Stromal cell of bone marrow (primary cell): ENCODE data around the gene PTGIS.

ENCODE experiments used
- DNase-seq: peaks from one replicate; pipeline ENCODE4 v3.0.0-alpha.2; 2012; ENCODE audit warnings: low read depth

PTGIS gene

DNA sequence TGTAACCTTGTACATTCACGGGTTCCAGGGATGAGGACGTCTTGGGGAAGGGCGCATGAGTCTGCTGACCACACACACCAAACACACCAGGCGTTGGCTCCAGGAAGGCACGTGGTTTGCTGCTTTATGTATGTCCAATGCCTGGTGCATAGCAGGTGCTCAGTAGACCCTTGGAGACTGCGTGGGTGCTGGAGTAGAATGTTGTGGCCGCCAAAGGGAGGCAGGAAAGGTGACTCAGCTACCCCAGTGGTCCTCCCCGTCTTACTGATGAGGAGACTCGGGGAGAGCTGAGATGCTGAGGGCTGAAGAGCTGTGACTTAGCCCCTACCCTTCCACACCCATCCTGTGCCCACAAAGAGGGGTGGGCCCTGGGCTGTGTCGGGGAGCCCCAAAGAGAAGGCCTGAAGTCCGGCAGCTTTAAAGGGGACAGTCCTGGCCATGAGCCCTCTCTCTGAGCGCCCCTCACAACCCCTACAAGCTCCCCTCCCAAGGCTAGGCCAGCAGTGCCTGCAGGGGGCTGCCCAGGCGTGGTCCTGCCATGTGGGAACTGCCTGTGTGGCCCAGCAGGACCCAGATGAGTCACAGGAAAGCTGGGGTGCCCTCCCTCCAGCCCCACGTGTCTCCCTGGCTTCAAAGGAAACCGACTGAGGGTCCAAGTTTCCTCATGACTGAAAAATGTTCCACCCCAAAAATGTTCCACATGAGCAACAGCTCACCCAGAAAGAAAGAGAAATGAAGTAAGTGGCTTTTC lies 28.0 kb upstream of the PTGIS start:
- peak; percentile 75 for DNase-seq

DNA sequence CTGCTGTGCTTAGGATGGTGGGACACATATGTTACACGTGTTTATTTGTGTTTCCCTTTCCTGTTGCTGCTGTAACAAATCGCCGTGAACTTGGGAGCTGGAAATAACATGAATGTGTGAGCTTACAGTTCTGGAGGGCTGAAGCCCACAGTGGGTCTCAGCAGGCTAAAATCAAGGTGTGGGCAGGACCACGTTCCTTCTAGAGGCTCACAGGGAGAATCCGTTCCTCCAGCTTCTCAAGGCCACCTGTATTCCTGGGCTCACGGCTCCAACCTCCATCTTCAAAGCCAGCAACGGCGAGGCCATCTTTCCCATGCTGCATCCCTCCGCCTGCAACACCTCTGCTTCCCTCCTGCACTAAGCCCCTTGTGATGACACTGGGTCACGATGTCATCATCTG lies 27.4 kb upstream of the PTGIS start:
- DNase-seq, result no peak

DNA sequence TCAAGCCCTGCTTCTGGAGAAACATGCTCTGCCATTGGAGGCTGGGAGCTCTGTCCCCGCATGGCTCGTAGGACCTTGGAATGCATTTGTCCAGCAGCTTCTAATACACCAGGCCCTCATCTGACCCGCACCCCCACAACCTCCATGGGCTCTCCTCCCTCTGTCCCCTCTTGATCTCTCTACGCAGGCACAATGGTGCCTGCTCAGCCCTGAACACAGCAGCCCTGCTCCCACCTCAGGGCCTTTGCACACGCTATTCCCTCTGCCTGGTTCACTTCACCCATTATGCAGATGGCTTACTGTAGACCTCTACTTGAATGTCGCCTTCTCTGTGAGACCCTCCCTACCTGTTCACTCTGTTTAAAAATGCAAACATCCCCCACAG lies 27.0 kb upstream of the PTGIS start:
- no peak for DNase-seq

DNA sequence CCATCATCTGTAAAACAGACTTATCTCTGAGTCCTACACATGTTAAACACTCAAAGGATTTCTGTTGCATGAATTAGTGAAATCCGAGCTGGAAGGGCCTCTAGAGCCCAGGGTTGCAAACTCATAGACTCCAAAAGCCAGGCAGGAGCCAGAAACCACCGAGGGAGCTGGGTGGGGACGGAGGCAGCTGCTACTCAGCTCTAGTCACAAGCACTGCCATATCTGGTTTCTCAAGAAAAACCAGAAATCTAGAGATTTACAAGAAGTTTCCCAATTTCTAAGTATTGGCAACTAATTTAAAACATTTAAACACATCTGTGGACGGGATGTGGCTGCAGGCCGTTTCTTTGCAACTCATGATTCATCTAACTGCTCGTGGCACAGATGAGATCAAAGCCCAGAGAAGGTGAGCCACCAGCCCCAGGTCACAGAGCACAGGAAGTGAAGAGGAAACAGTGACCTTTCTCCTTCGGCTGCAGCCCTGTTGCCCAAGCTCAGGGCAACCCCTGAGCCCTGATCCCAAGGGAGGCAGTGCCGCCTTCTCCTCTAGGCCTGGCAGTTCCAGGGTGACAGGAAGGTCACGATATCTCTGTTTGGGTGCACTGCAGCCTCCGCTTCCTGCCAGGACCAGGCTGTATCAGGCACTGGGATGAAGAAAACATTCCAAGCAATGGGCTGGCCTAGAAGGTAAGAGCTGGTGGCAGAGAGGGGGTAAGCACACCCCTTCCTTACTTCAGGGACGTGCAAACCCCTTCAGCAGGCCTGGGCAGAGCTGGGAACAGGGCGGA lies 26.4 kb upstream of the PTGIS start:
- peak; percentile 98 for DNase-seq

DNA sequence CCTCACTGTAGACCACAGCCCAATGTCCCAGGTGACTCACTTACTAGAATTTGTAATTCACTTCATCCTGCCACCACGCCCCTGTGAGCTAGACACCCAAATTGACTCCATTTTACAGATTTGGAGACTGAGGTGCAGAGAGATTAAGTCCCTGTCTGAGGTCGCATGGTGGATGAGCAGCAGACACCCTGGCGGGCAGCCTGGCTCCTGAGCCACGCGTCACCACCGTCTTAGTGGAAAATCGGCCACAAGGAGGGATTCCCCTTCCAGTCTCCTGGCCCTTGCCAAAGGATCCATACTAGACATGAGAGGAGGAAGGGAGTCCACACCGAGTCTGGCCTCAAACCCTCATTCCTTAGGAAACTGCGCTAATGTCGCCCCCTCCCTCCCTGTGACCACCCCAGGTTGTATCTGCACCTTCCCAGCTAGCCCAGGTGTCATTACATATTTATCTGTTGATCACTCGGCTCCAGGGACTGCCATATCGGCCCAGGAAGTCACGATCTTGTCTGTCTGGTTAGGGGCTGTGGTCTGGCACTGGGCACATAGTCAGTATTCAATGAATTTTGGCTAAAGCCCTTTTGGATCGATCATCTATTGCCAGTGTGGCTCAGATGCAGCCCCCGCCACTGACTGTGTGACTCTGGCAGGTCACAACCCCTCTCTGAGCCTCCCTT lies 25.7 kb upstream of the PTGIS start:
- DNase-seq, result no peak

DNA sequence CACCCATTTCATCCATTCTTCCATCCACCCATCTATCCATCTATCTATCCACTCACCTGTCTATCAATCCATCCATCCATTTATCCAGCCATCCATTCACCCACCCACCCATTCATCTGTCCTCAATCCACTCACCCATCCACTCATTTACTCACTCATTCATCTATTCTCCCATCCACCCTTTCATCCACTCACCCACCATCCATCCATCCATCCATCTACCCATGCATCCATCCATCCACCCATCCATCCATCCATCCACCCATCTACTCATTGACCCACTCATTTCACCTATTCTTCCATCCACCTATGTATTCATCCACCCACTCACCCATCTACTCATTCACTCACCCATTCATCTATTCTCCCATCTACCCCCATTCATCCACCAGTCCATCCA lies 24.2 kb upstream of the PTGIS start:
- DNase-seq, result no peak

DNA sequence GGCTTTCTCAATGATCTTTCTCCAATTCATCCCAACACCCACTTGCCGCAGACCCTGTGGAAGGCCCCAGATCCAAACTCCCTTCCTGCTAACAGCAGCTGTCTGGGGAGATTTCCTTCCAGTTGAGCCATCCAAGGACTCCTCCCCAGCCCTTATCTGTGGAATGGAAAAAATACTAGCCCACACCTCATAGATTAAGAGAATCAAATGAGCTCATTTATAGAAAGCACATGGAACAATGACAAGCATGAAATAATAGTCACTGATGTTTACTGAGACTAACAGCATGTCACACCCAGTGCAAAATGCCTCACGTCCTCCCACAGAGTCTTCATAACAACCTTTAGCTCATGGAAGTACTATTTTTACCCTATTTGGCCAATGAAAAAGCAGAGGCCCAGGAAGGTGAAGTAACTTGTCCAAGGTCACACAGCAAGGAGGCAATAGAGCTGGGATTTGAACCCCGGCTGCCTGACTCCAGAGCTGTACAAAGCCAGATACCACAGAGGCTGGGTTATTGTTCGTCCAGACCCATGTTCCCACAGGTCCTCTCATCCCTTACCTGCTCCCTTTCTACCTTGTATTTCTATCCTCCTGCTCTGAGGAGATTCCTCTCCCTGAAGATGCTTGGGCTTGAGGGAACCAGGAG lies 23.4 kb upstream of the PTGIS start:
- DNase-seq, result no peak

DNA sequence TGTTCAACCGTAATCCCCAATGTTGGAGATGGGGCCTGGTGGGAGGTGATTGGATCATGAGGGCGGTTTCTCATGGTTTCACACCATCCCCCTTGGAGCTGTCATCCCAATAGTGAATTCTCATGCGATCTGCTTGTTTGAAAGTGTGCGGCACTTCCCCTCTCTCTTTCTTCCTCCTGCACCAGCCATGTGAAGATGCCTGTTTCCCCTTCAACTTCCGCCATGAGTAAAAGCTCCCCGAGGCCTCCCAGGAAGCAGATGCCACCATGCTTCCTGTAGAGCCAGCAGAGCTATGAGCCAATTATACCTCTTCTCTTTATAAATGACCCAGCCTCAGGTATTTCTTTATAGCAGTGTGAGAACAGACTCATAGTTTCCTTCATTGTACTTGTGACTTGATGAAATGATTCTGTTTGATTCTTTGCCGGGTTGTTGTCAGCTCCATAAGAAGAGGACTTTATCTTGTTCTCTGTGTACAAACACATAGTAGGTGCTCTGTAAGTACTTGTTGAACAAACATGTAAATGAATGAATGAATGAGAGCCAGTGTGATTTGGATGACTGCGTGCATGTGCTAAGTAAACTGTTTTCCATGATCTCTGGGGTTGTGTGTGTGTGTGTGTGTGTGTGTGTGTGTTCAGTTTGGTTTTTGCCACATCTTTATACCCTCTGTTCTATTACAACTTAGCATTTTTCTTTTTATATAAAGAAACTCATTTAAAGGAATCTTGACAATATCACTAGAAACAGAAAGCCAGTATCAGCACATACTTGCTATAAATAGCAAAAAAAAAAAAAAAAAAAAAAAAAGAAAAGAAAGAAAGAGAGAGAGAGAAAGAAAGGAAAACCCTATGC lies 22.5 kb upstream of the PTGIS start:
- DNase-seq, result no peak

DNA sequence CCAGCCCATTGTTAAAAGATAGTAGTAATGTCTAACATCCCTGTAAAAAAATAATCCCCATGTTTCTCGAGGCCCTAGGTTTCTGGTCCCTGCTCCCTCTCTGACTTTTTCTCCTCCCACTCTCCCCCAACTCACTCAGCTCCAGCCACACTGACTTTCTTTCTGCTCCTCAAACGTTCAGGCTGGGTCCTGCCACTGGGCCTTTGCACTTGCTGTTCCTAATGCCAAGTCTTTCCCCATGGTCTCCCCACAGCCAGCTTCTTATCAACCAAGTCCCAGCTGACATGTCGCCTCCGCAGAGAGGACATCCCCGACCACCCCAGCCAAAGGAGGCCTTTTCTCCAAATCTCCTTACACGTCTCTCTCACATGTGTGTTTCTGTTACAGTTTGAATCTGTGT lies 21.8 kb upstream of the PTGIS start:
- DNase-seq, result no peak

DNA sequence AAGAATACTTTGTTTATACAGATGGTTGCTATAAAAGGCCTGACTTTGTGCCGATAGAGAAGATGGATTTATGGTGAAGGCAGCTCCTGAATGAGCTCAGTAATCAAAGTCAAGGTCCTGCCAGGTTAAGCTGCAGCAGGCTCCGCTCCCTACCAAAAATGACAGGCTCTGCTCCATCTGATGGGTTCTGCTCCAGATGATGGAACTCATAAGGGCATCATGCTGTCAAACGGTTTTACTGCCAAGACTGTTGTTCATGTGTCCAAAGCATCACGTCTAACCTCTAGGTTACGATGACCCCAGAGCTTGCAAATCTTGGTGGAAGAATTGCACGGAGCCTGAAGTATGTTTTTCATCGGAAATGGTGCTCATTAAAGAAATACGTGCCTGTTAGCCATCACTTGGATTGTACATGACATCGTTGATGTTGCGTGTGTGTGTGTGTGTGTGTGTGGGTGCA lies 19.2 kb upstream of the PTGIS start:
- DNase-seq, result peak; percentile 71

DNA sequence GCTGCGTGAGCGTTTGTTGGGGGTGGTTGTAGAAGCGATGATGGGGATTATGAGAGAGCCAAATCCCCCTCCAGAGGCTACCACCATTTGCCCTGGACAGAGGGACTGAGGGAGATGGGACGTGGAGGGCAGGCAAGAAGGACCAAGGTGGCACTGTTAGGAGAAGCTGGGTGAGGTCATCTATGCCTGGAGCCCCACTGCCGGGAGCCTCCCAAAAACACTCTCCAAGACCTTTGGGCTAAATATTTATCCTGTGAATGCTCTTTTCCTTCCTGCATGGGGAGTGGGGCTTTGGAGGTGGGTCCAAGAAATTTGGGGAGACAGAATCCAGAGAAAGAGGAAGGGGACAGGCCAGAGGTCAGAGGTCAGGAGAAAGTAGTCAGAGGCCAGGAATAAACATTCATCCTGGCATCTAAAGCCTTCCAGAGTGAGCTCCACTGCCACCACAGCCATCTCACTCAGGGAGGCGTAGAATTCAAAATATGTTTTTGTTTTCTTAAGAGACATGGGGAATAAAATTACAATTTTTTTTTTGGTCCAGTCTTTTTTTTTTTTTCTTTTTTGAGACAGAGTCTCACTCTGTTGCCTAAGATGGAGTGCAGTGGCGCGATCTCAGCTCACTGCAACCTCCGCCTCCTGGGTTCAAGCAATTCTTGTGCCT lies 17.8 kb upstream of the PTGIS start:
- DNase-seq, result no peak

DNA sequence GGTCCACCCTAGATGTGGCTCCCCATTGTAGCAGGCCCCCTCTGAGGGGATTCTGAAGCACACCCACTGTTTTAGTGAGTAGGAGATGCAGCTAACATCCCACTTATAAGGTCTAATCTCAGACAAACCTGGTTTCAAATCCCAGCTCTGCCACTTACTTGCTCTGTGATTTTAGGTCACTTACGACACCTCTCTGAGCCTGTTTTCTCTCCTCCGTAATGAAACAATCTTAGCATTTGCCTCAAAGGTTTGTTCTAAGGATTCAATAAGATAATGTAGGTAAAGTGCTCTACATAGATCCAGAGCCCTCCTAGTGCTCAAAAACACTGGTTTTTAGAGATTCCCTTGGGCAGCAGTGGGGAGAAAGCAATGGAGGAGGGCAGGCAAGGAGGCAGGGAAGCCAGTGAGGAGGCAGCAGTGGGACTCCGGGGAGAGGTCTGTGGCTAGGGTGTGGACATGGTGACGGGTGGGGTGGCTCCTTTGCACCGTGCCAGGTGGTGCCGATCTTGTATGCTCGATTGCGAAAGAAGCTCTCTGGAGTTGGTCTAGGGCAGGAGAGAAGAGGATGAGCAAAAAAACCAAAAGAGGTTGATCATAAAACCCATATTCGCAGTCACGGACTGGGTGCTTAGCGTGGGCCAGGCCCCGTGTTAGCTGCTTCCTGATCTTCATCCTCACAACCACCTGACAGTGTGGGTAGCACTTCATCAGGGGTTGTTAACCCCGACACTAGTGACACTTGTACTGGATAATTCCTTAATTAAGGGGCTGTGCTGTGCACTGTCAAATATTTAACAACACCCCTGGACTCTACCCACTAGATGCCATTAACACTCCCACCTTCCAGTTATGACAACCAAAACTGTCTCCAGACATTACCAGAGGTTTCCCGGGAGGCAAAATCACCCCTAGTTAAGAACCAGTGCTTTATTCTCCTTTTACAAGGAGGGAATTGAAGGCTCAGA lies 16.8 kb upstream of the PTGIS start:
- no peak for DNase-seq

DNA sequence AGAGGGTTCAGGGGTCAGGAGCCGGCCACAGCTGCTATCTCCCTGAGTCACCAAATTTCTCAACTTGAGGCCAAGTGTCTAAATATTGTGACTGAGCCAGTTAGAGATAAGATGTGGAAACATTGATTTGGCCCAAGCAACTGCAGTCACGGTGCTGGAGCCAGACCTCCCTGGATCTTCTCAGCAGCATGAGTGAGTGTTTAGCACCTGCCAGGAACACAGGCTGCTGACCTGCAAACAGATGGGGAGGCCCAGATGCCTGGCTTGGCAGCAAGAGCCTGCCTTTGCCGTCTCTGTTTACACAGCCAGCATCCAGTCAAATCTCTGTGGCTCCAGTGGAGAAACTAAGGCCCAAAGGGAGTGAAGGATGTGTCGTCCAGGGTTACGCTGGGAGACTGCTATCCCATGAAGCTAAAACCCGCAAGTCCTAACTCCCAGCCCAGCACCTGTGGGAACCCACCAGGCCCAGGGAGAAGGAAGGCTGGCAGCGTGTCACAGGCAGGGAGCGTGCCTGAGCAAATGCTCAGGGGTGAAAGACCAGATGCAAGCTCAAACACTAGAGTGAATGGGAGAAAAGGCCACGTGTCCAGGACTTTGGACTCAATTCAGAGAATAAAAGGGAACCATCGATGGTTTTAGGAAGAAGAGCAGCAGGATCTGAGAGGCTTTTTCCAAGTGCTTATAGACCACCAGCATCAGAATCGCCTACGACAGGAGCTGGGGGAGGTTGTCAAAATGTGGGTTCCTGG lies 15.9 kb upstream of the PTGIS start:
- DNase-seq, result peak; percentile 80

DNA sequence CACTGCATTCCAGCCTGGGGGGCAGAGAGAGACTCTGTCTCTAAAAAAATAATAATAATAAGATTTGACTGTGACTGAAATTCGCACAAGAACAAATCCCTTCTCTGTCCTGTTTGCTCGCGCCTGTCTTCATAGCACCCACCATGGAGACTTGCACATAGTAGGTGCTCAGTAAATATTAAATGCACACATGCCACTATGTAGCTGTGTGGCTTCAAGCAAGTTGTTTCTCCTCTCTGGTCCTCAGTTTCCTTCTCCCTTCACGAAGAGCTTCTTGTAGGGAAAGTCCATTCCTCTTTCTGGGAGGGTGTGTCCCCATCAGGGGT lies 15.4 kb upstream of the PTGIS start:
- no peak for DNase-seq

DNA sequence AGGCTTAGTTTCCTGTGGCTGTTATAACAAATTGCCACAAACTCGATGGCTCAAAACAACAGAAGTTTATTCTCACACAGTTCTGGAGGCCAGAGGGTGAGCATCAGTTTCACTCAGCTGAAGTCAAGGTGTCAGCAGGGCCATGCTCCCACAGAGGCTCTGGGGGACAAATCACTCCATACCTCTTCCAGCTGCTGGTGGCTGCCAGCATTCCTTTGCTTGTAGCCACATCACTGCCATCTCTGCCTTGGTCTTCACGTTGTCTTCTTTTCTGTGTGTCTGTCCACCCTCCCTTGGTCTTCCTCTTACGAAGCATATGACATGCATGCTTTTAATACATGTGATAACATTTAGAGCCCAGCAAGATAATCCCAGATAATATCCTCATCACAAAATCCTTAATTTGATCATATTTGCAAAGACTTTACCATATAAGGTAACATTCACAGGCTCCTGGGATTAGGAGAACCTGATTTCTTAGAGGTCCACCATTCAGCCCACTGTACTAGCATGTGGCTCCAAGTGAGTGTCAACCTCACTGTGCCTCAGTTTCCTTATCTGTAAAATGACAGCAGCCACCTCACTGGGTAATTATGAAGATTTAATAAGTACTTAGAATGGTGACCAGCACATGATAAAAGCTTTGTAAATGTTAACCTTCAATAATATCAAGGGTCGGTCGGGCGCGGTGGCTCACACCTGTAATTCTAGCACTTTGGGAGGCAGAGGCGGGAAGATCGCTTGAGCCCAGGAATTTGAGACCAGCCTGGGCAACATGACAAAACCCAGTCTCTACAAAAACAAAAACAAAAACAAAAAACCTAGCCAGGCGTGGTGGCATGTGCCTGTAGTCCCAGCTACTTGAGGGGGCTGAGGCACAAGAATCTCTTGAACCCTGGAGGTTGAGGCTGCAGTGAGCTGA lies 14.7 kb upstream of the PTGIS start:
- DNase-seq, result no peak

DNA sequence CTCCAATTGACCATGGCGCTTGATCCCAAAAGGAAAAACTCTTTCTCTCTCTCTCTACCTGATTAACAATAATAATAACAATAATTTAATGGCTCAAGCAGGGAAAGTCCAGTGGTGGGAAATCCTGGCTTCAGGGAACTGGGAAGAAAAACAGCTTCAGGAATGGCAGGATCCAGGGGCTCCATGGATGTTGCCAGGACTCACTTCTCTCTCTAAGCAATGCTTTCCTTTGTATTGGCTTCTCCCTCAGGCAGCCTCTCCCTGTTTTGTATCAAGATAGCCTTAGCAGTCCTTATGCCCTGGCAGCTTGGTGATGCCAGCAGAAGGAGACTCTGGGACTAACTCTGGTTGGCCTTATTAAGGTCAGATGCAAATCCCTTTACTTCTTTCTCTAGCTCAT lies 13.5 kb upstream of the PTGIS start:
- no peak for DNase-seq

DNA sequence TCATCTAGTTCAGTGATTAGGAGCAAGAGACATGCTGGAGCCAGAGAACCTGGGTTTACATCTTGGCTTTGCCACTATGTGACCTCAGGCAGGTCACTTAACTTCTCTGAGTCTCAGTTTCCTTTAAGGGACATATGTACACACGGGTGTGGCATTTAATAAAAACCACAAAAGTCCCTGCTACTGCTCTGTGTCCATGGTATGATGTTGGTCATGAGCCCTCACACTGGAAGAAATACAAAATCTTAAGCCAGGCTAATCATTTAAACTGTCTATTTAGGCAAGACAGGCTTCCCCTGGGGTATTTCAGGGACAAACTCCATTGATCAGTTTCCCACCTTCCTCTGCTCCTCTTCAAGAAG lies 12.9 kb upstream of the PTGIS start:
- no peak for DNase-seq
